NCI-H526 (cell line): ENCODE measurements around the gene LIPN.
A peak's percentile ranks its signal among the peaks of the same experiment; 100 is the strongest.

Experiments
- DNase-seq, 2 experiments: peaks; one replicate each; lab custom pipeline; 2025; lab: John Stamatoyannopoulos, UW

Gene LIPN

DNA sequence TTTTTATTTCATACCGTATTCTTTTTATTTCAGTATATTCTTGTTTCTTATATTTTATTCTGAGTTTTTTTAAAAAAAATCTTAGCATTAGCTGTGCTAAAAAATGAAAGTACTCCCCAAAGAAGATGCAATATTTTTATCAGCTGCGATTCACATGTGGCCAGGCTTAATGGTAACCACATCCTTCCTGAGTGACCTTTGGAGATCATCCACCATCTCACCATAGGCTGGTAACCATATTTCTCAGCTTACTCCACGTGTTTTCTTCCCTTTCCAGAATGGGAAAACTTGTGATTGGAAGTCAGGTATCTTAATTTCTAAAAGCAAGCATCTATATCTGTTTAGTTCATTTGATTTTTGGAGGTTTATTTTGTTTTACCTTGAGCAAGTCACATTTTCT is 23.9 kb downstream of the LIPN start:
- no peak for DNase-seq

DNA sequence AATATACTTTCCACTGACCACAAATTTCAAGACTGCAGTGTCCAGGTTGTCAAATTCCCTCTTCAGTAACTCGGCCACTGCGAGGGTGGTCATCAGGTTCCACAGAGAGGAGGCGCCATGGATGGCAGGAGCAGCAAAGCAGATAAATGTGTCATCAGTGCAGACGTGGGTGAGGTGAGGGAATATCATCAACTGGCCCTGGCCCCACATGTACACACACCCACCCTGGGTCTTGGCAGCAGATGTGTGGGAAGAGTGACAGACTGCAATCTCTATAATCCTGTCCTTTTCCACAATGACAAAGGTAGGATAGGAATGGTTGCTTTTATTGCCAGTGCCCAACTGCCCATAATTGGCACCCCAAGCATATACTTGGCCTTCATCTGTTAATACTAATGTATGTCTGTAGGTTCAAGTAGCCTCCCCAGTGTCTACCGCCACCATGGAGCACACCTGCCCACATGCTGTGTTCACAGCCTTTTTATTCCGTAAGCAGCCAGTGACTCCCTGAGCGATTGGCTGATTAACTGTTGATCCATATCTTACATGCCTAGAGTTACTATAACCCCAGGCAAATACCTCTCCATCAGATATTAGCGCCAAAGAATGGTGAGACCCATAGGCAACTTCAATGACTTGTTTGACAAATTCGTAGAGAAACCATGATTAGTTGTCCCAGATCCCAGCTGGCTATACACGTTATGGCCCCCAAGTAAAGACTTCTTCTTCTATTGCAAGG is 26.4 kb downstream of the LIPN start:
- no peak for DNase-seq

DNA sequence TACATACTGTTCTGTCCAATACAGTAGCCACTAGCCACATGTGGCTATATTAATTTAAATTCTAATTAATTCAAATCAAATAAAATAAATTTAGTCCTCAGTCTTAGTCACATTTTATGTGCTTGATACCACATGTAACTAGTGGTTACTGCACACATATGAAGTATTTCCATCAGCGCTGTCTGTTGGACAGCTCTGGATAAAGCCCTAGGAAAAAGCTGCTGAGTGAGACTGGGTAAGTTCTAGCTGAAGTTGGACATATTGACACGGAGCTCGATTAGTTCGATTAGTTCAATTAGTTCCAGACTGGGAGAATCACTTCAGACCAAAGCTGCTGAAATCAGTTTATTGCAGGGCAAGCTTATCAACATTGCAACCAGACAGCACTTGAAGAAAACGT is 27.6 kb downstream of the LIPN start:
- DNase-seq, result no peak

DNA sequence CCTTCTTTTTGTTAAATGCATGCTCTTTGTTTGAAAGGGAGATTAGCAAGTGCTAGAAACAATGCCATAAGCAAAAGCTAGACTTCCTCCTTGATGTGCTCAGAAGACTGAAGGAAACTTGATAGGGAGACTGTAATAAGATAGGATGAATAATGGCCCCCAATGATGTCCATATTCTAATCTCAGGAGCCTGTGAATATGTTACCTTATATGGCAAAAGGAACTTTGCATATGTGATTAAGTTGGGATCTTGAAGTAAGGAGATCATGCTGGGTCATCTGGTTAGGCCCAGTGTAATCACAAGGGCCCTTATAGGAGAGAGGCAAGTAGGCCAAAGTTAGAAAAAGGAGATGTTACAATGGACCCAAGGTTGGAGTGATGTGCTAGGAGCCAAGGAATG is 29.1 kb downstream of the LIPN start:
- DNase-seq, result peak in 1 of 2 experiments; percentile 1

DNA sequence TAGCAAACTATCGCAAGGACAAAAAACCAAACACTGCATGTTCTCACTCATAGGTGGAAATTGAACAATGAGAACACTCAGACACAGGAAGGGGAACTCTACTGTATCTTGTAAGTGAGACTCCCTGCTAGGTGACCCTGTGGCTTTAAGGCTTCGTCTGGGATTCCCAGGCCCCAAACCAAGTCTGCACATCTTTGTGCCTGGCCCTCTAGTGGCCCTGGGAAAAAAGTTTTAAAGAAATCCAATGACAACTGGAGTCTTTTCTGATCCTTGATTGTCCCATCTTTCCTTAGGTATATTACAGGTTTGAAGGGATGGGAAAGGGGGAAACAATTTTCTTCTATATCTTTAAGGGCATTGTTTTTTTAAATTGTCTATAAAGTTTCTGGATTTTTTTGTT is 32.1 kb downstream of the LIPN start:
- DNase-seq, result peak; percentile 13 to 30

DNA sequence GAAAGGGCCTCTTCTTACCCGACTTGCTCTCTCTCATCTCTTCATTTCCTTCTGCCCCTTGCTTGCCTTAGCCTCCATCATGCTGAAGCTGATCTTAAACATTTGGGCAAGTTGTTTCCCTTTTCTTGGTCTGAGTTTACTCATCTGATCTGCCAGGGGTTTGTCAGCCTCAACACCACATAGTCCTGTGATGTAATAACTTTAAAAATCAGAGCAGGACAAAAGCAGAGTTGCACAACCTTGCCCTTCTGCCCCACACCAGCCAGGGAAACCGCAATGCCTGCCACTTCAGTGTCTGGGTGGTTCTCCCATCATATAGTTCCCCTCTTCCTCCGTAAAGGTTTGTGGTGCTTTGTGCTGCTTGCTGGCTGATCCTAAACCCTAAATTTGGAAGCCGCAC is 32.8 kb downstream of the LIPN start:
- no peak for DNase-seq

DNA sequence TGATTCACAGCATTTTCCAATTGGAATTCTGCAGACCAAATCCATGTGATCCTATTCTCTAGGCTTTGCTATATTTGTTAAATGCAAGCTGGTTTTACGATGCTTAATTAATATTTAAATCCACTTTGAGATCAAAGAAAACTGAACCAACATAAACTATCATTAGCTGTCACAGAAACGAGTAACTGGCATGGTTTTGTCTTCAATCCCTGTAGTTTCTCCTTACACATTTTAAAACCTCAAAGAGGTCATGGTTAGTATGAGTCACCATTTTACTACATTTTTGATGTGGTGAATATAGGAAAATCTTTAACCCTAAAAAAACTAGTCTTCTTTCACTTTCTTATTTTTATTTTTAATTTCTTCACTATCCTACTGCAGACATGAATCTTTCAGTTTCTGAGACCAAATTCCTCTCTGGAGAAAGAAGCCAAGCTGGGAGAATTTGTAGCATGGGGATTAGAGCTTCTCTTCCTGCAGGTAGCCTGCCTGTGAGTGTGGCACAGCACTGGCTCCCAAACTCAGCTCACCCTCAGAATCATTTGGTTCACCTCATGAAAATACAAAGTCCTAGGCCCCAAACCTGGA is 34.0 kb downstream of the LIPN start:
- DNase-seq, result no peak

DNA sequence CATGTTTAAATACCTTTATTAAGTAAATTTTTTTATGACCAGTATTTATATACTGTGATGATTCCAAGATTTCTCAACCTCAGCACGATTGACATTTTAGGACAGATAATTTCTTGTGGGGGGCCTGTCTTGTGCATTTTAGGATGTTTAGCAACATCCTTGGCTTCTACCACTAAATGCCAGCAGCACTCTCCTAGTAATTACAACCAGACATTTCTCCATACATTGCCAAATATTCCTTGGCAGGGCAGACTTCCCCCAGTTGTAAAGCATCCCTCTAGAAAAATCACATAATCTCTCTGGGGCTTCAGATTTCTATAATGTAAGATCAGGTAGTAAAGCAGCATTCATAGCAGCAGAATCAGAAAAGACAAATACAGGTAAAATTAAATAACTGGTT is 34.9 kb downstream of the LIPN start:
- no peak for DNase-seq

DNA sequence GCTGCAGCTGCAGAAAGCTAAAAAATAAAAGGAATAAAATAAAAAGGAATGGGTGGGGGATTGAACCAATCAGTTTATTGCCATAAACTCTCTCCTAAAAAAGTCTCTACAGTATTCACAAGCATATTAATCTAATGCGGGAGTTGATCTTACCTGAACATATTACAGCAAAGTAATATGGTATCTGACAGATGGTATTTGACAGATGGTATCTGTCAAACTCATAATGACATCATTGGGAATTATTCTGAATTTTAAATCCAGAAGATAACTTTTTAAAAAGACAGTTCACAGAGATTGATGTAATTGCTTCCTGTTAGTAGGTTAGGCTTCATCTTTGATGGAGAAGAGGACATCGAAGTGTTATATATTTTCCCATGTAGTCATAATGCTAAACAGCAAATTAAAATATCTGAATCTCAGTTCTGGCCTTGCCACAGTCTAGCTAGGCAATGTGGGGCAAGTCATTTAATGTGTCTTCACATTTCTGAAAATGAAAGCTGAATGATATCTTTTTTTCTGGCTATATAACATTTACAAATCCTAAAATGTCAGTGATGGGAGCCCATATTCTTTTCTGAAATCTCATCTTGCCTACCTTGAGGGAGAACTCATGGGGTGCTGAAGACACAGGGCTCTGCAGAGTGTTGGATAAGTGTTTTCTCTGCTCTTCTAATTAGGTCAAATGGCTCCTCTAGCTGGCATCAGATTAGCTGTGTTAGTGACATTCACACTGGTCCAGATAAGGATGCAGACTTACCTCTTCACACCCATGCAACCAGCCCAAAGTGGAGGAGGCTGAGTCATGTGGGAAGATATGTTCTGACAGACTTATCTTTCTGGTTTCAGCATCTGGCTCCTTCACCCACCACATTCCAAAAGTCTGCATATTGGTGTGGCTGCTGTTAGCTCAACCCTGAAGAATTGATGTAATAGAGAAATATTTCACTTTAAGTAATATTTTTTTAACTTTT is 40.6 kb downstream of the LIPN start:
- no peak for DNase-seq

DNA sequence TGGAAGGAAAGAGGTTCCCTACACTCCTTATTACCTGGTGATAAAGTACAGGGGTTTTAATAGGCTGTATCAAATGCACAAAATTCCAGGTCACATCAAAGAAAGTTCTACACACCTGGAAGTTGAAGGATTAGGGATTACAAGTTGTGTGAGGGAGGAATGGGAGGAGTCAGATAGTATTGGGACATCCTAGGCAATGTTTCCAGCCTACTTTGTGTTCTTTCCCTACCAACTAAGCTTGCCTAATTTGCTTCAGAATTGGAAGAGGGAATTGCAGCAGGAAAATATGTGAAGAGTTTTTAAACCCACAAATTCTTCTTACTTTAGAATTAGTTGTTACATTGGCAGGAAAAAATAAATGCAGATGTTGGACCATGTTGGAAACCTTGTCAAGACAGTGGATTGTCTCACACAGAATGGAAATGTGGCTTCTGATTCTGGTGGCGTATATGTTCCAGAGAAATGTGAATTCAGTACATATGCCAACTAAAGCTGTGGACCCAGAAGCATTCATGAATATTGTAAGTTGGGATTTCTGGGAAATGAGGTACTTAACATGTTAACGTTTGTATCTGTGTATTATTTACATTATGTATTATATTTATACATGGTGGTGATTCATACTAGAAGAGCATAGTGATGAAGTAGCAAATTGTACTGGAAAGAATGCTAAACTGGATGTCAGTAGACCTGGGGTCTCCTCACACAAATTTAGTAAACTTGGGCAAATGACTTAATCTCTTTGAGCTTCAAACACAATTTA is 42.9 kb downstream of the LIPN start, which contains the start of gene LIPM:
TSS of gene LIPM (plus strand) at position 208 of the 763 bp plus-strand sequence. CDS start at position 375, 167 bp downstream.
- no peak for DNase-seq

DNA sequence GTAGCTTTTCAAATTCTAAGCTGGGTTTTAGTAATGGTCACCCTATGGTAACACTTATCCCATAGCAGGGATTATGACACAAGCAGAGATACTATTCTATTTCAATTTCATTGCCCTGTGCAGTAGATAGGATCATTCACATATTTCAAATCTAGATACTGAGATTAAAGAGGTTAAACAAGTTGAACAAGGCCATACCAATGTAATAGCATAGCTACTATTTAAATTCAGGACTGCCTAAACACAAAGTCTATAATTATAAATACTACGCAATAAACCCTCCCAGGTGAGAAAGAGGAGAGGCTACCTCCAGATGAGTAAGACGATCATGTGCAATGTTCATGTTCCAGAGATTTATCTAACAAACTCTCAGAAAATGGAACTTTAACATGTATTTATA is 43.8 kb downstream of the LIPN start:
- no peak for DNase-seq

DNA sequence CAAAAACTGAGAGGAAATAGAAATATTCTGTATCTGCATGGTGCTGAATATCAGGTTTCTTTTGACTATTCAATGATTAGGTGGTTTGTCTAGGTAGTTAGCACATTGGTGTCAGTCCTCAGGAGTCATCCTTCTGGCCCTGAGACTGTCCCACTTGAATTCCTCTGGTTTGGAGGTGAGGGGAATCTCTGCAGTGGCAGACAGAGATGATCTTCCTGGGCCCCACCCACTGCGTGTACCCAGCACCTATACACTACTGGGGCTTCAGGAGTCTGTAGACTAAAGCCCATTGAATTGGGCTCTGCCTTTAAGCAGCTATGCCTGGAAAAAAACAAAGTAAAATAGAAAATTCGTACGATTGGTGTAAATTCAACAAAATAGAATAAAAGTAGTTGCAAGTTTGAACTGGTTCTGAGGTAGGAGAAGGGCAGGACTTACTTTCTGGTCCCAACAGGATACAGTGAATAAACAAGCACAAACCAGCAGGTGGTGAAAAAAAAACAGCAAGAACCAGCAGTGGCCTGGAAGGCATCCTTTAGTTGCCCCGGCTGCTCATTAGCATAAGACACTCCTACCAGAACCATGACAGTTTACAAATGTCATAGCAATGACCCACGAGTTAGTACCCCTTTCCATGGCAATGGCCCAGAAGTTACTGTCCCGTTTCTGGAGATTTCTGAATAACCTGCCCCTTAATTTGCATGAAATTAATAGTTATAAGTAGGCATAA is 44.4 kb downstream of the LIPN start:
- peak in 1 of 2 experiments; percentile 10 for DNase-seq

DNA sequence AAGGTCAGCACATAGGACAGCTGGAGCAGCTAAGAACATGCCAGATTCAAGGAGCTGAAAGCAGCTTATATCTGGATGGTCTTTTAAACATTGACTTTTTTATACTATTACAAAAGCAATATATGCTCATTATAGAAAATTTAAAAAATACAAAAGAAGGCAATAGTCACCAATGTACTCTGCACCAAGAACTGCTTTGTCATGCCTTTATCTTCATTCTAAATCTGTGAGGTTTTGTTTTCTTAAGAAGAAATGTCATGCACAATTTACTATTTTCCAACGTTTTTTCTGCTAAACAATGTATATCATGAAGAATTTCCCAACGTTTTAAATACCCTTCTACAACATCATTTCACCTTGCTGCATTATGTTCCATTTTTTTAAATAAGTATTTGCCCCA is 45.5 kb downstream of the LIPN start:
- DNase-seq, result no peak

DNA sequence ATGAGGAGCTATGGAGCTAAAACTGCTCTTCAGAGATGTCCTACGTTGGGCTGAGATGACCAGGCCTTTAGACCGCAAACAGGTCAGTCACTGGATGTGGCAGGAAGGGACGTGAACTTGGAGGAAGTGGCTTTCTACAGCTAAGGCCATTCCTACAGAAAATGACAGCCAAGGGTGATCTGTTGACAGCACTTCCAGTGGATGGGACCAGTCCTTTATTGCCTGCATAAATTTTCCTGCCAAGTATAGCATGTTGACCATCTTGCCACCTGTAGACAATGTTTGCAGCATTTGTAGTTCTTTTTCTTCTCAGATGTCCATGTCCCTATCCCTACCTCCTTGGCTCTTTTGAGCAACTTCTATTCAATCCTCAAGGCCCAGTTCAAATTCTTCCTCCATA is 46.1 kb downstream of the LIPN start:
- DNase-seq, result no peak

DNA sequence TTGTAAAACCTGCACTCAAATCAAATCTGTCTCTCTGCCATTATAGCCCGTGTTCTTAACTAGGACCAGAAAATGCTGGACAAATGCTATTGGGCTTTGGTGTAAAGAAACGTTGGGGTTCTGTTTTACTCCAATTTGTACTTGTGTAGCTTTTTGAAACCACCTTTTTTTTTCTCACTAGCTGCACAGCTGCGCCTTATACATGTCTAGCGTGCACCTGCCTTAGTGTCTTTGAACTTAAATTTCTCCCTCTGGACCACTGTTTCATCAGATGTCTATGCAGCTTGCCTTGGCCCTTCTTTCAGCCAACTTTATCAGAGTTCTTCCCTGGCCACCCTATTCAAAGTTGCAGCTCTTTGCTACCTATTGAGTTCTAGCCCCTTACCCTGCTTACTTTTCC is 49.8 kb downstream of the LIPN start:
- no peak for DNase-seq

DNA sequence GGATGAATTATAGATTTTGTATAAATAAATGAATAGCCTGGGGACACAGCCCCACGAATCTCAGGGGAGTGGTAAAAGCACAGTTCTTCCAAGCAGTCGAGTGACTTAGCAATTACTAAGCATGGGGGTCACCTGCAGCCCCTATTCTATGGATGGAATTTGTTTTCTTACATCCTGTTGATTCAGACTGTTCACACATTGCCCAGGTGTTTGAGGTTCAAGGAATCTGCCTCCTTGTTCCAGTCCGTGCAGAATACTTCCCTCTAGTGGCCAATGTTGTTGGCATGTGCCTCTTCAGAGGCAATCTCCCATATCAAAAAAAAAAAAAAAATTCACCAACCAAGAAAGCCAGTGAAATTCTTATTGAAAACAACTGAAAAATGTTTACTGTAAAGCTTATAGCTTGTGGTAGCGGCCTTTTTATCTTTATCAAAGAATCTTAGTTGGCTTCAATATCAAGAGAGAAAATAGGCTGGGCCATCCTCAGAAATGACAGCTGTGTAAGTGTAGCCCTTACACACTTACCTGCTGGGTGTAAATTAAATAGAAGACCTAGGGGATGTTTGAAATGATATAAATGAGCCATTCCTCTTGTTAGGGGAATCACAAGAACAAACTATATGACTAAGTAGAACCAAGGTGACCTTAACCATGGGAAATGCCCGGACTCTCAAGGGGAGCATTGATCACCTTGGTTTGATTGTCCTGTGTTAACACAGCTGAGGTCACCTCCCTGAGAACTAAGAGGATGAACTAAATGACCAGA is 50.6 kb downstream of the LIPN start:
- DNase-seq, result peak; percentile 73 to 82

DNA sequence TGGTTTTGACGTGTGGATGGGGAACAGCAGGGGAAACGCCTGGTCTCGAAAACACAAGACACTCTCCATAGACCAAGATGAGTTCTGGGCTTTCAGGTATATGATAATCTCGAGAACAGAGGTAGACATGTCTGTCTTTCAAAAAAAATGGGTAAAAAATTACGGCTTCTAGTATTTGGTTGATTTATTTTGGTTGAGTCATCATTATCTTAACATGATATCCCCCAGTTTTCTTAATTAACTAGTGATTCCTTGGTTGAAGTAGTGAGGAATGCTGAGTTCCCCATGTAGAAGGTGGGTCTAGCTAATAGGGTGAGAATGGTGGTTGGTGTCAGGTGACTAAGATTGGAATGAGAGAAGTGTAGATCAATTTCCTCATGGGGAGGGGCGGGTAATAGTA is 53.4 kb downstream of the LIPN start:
- DNase-seq, result no peak

DNA sequence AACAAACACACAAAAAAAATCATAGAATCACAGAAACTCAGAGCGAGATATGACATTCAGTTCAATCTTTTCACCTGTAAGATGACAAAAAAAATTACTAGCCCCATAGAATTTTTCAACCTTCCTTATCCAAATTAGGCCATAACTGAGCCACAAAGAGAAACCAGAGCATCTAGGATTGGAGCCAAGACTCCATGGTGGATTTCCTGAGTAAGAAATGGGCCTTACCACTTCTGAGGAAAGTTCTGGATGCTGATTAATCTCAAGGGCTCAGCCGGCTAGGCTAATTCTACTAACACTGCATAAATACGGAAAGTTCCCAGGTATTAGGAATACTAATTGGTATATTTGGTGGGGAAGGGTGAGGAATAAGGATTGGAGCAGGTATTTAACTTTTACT is 59.5 kb downstream of the LIPN start:
- DNase-seq, result no peak

DNA sequence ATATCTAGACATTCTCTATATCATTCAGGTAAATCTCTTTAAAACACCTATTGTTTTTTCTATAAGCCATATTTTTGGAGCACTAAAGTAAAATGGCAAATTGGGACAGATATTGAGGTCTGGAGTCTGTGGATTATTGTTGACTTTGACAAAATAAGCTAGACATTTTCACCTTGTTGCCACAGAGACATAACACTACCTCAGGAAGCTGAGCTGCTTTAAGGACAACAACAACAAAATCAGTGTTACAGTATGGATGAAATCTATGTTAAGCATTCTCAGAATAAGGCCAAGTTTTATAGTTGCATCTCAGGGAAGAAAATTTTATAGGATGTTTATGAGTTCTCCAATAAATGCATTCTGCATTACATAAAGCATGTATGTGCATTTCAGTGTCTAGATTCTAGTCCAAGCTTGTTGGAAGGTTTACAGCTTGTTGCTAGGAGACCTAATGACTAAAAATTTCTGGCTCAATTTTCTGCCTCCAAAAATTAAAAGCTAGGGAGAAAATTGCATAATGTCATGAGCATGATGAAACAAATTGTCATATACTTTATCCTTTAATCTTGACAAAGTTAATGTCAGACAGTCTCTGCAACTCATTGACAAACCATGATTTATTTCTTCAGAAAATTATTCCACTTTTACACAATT is 61.1 kb downstream of the LIPN start:
- no peak for DNase-seq

DNA sequence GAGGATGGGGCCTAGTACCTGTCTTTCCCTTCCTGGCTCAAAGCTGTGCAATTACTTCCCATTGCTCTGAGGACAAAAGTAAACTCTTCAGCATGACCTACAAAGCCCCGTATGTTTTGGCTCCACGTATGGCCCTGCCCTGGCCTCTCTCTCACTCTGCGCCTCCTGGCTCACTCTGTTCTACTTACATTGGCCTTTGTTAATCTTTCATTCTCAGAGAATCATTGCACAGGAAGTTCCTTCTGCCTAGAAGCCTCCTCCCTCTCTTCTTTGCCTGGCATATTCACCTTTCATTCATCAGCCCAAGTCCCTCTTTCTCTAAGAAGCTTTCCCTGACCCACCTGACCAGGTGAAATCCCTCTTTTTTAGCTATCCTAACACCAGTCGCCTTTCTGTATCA is 66.6 kb downstream of the LIPN start:
- DNase-seq, result no peak
